ENCODE results near the gene DUSP12.

DNA sequence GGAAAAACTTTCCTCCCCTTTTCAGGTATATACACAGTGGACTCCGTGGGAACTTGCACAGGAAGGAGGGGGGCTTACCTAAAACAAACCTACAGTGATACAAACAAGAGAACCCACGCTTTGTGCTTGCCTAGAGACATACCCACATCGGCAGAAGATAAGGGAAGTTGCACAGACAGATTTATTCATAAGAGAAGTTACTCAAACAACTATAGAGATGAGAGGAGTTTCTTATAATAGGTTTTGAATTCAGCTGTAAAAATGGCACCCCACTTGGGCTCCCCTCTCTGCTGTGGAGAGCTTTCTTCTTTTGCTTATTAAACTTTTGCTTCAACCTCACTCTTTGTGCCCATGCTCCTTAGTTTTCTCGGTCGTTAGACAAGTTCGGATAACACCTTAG, 1.8 kb upstream of the DUSP12 start:
- TF ChIP-seq, protein P1, sequence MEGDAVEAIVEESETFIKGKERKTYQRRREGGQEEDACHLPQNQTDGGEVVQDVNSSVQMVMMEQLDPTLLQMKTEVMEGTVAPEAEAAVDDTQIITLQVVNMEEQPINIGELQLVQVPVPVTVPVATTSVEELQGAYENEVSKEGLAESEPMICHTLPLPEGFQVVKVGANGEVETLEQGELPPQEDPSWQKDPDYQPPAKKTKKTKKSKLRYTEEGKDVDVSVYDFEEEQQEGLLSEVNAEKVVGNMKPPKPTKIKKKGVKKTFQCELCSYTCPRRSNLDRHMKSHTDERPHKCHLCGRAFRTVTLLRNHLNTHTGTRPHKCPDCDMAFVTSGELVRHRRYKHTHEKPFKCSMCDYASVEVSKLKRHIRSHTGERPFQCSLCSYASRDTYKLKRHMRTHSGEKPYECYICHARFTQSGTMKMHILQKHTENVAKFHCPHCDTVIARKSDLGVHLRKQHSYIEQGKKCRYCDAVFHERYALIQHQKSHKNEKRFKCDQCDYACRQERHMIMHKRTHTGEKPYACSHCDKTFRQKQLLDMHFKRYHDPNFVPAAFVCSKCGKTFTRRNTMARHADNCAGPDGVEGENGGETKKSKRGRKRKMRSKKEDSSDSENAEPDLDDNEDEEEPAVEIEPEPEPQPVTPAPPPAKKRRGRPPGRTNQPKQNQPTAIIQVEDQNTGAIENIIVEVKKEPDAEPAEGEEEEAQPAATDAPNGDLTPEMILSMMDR (IDR thresholded peaks at IDR 0.05), result no peak
- TF ChIP-seq POLR2A (IDR thresholded peaks at IDR 0.05), result no peak
- TF ChIP-seq POLR2AphosphoS5 (IDR thresholded peaks at IDR 0.05; ENCODE audit: insufficient read depth in 1 of 2, low read depth in 1 of 2), result no peak

All from vagina (tissue), 2 donors.